GM12872 (cell line): Measurements from ENCODE around the gene TRPM4.

ENCODE experiments used
- TF ChIP-seq, protein P1 (sequence below): IDR thresholded peaks from 3 replicates; pipeline ENCODE4 v1.5.1; 2011; ENCODE audit warnings: low read depth, mild to moderate bottlenecking, low read length, moderate library complexity; ENCODE audit not compliant: insufficient read depth

The TRPM4 gene

DNA sequence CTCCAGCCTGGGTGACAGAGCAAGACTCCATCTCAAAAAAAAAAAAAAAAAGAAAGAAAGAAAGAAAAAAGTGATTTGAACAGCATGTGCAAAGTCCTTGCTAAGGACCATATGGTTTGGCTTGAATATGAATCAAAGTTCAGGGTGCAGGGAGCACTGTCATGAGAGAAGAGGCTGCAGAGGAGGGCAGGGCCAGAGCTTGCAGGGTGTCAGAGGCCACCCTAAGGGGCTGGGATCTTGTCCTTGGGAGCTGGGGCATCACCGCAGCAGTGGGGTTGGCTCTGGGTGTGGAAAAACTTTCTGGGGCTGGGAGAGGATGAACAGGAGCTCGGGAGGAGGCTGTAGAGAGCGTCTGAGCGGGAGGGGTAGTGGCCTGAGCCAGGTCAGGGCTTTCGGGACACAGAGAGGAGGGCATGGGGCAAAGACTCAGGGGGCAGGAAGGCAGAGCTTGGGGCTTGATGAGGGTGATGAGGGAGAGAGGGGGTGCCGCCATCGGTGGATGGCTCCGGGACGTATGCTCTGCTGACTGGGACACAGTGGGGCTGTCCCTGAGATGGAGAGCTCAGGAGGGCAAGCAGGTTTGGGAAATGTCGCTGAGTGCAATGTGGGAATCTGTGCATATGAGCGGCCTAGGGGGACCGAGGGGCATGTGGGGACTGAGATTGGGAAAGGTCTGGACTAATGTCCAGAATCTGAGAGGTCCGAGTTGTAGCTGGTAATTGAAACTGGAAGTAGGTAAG, 3.0 kb downstream of the TRPM4 start:
- TF ChIP-seq, protein P1, sequence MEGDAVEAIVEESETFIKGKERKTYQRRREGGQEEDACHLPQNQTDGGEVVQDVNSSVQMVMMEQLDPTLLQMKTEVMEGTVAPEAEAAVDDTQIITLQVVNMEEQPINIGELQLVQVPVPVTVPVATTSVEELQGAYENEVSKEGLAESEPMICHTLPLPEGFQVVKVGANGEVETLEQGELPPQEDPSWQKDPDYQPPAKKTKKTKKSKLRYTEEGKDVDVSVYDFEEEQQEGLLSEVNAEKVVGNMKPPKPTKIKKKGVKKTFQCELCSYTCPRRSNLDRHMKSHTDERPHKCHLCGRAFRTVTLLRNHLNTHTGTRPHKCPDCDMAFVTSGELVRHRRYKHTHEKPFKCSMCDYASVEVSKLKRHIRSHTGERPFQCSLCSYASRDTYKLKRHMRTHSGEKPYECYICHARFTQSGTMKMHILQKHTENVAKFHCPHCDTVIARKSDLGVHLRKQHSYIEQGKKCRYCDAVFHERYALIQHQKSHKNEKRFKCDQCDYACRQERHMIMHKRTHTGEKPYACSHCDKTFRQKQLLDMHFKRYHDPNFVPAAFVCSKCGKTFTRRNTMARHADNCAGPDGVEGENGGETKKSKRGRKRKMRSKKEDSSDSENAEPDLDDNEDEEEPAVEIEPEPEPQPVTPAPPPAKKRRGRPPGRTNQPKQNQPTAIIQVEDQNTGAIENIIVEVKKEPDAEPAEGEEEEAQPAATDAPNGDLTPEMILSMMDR: no peak

DNA sequence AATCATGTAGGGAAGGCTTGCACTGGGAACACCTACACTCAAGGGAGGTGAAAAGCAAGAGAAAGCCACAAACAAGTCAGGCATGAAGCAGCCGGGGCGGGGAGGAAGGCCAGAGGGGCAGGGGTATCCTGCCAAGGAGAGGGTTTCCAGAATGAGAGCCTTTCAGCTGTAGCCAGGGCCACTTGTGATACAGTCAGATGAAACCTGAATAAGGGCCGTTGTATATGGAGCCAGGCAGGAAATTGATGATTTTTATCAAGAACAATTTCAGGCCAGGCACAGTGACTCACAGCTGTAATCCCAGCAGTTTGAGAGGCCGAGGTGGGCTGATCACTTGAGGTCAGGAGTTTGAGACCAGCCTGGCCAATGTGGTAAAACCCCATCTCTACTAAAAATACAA, 4.4 kb downstream of the TRPM4 start:
- TF ChIP-seq, protein P1: no peak

DNA sequence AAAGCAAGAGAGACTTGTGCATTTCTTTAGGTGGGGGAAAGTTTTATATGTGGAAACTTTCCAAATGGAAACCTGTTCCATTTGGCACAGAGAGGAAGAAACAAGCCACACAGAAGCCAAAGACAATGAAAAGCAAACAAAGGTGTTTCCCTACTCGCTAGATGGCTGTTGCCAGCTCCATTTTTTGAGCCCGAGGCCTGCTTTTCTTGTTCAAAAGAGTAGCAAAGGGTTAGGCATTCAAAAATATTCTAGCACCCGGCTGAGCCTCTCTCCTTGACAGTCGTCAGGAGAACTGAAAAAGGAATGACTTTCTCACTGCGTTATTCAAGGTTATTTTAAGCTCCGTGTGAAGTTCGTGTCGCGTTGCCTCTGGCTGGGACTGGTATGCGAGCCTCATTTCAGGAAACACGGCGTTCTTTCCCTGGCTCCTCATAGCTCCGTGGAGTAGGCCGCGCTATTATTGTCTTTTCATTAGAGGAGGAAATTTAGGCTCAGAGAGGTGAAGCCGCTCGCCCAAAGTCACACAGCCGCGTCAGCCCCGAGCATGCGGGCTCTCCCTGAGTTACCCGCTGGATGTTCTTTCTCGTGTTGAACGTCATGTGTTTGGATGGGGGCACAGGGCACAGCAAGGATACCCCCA, 7.6 kb downstream of the TRPM4 start:
- TF ChIP-seq, protein P1: no peak

DNA sequence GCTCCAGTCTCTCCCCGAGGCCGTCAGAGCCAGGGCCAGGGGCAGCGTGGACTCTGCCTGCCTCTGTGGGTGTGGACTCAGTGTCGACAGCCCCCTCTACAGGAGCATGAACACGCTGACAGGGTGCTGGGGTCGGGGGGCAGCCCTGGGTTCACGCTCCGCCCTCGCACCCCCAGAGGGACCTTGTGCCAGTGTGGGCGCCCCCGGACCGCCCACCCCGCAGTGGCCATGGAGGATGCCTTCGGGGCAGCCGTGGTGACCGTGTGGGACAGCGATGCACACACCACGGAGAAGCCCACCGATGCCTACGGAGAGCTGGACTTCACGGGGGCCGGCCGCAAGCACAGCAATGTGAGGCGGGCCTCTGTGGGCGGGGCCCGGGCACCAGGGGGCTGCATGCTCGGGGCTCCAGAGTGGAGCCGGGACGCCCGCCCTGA, 8.3 kb downstream of the TRPM4 start:
- TF ChIP-seq, protein P1: no peak

DNA sequence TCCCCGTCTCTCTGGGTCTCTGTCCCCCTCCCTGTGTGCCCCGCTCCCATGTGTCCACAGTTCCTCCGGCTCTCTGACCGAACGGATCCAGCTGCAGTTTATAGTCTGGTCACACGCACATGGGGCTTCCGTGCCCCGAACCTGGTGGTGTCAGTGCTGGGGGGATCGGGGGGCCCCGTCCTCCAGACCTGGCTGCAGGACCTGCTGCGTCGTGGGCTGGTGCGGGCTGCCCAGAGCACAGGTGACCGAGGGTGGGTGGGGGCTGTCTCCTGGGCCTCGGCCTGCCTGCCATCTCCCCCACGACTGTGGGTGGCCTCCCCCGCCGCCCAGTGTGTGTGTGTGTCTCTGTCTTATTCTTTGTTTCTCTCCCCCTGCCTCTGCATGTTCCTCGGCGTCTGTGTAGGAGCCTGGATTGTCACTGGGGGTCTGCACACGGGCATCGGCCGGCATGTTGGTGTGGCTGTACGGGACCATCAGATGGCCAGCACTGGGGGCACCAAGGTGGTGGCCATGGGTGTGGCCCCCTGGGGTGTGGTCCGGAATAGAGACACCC, 10.3 kb downstream of the TRPM4 start:
- TF ChIP-seq, protein P1: no peak

DNA sequence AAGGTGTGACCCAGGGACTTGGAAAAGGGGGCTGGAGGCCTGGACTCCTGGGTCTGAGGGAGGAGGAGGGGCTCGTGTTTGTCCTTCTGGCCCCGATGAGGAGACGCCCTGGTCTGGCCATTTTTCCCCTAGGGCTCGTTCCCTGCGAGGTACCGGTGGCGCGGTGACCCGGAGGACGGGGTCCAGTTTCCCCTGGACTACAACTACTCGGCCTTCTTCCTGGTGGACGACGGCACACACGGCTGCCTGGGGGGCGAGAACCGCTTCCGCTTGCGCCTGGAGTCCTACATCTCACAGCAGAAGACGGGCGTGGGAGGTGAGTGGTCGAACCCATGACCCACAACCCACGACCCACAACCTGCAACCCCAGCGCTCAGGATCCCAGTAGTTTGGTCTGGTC, 10.8 kb downstream of the TRPM4 start:
- TF ChIP-seq, protein P1: no peak

DNA sequence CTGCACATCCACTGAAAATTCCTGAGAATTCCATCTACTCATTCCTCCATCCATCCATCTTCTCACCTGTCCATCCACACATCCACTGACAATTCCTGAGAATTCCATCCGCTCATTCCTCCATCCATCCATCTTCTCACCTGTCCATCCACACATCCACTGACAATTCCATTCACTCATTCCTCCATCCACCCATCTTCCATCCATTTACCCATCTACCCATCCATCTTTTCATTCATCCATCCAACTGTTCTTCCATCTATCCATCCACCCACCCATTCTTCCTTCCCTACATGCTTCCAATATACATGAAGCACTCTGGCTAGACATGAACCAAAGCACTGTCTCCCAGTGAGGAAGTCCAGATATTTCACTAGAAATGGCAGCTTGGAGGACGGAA, 15.6 kb downstream of the TRPM4 start:
- TF ChIP-seq, protein P1: no peak
